SU-DHL-6 (cell line): Measurements from ENCODE around the gene CLDN14.

ENCODE experiments used
- H2AFZ ChIP-seq: fragments of 200-600 bp; sonication (generic); 2 replicates; pipeline ENCODE4 v1.6.1; 2014; ENCODE audit warnings: low read depth, mild to moderate bottlenecking, moderate library complexity, mixed read lengths, antibody characterized with exemption, low read length; ENCODE audit not compliant: severe bottlenecking
- H3F3A ChIP-seq: fragments of 200-600 bp; shearing (Covaris generic); 2 replicates; pipeline ENCODE4 v1.6.0; 2016; ENCODE audit warnings: antibody characterized with exemption, mild to moderate bottlenecking; ENCODE audit not compliant: insufficient read depth
- H3K27ac ChIP-seq: fragments of 200-600 bp; sonication (generic); 2 replicates; pipeline ENCODE4 v1.5.1; 2016; ENCODE audit warnings: low read depth, mild to moderate bottlenecking, low read length, moderate library complexity, mixed read lengths
- H3K27me3 ChIP-seq: fragments of 200-600 bp; sonication (generic), shearing (Covaris generic); 2 replicates; pipeline ENCODE4 v1.6.0; 2014; ENCODE audit warnings: mild to moderate bottlenecking, low read length
- H3K36me3 ChIP-seq: fragments of 200-600 bp; sonication (generic); 2 replicates; pipeline ENCODE4 v1.6.1; 2014; ENCODE audit warnings: mild to moderate bottlenecking, low read length, mixed read lengths
- H3K4me2 ChIP-seq: fragments of 300-600, 200-600 bp; shearing (Covaris generic), sonication (generic); 2 replicates; pipeline ENCODE4 v1.6.0; 2014; ENCODE audit warnings: low read length, low read depth, mild to moderate bottlenecking; ENCODE audit not compliant: poor library complexity, severe bottlenecking
- H3K4me3 ChIP-seq: fragments of 200-600 bp; sonication (generic); 2 replicates; pipeline ENCODE4 v1.5.1; 2014; ENCODE audit warnings: antibody characterized with exemption, low read length, mild to moderate bottlenecking, mixed read lengths; ENCODE audit not compliant: insufficient read depth, poor library complexity, severe bottlenecking
- H3K79me2 ChIP-seq: fragments of 200-600 bp; sonication (generic); 2 replicates; pipeline ENCODE4 v1.6.1; 2014; ENCODE audit warnings: mild to moderate bottlenecking, low read length, moderate library complexity; ENCODE audit not compliant: insufficient read depth
- H3K9ac ChIP-seq: fragments of 200-600 bp; sonication (generic); 2 replicates; pipeline ENCODE4 v1.7.0; 2014; ENCODE audit warnings: mild to moderate bottlenecking, low read length
- H3K9me2 ChIP-seq: fragments of 200-600 bp; sonication (generic); replicated peaks from 2 replicates; pipeline ENCODE4 v1.6.1; 2014; ENCODE audit warnings: low read length; ENCODE audit not compliant: insufficient read depth
- H3K9me3 ChIP-seq: fragments of 200-600 bp; sonication (generic); 2 replicates; pipeline ENCODE4 v1.6.1; 2014; ENCODE audit warnings: low read length, mixed read lengths; ENCODE audit not compliant: insufficient read depth
- H4K20me1 ChIP-seq: fragments of 200-600 bp; sonication (generic); 2 replicates; pipeline ENCODE4 v1.6.1; 2014; ENCODE audit warnings: low read depth, mild to moderate bottlenecking, antibody characterized with exemption, low read length, moderate library complexity, mixed read lengths
- EZH2phosphoT487 ChIP-seq: fragments of 200-600 bp; sonication (generic), shearing (Covaris generic); conservative IDR thresholded peaks from 2 replicates; pipeline ENCODE4 v1.6.1; 2018; ENCODE audit warnings: mild to moderate bottlenecking, antibody characterized with exemption, low read length, moderate library complexity, mixed read lengths
- TF ChIP-seq, protein P1 (sequence below): fragments of 200-600 bp; sonication (generic); IDR thresholded peaks from one replicate; pipeline ENCODE4 v1.5.1; 2017; ENCODE audit warnings: antibody characterized with exemption, mild to moderate bottlenecking, low read length, moderate library complexity; ENCODE audit not compliant: insufficient read depth, poor library complexity, severe bottlenecking

The CLDN14 gene

DNA sequence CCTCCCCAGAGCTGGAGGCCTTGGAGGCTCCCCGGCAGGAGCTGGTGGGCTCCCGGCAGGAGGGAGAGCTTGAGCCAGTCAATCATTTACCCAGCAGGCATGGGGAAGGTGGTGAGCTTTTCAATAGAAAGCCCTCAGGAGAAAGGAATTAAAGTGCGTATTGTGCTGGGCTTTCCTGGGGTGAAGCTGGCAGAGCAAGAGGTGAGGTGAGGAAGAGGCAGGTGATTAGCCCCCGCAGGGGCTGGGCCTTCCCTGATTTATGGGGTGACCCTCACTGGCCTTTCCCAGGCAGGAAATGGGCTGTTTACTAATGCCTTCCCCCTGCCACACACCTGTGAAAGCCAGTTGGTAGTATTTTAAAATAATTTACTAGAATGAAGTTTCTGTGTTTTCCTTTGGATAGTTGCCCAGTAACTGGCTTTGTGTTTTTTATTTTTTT is 25.8 kb downstream of the CLDN14 start:
- H4K20me1 ChIP-seq = no peaks in the 10 kb centered on the region
- H3K4me2 ChIP-seq = no peak overlapping the region
- H3K36me3 ChIP-seq = no peaks in the 10 kb centered on the region
- H3K9me2 ChIP-seq = no peaks in the 10 kb centered on the region
- H3K9ac ChIP-seq = no peak overlapping the region
- H3K9me3 ChIP-seq = no peaks in the 10 kb centered on the region
- no peak overlapping the region for H3K27ac ChIP-seq
- no peaks in the 10 kb centered on the region for H3K79me2 ChIP-seq
- no peaks in the 10 kb centered on the region for H3F3A ChIP-seq
- no peak overlapping the region for H2AFZ ChIP-seq
- no peaks in the 10 kb centered on the region for H3K27me3 ChIP-seq
- H3K4me3 ChIP-seq = no peak overlapping the region
- TF ChIP-seq, protein P1, sequence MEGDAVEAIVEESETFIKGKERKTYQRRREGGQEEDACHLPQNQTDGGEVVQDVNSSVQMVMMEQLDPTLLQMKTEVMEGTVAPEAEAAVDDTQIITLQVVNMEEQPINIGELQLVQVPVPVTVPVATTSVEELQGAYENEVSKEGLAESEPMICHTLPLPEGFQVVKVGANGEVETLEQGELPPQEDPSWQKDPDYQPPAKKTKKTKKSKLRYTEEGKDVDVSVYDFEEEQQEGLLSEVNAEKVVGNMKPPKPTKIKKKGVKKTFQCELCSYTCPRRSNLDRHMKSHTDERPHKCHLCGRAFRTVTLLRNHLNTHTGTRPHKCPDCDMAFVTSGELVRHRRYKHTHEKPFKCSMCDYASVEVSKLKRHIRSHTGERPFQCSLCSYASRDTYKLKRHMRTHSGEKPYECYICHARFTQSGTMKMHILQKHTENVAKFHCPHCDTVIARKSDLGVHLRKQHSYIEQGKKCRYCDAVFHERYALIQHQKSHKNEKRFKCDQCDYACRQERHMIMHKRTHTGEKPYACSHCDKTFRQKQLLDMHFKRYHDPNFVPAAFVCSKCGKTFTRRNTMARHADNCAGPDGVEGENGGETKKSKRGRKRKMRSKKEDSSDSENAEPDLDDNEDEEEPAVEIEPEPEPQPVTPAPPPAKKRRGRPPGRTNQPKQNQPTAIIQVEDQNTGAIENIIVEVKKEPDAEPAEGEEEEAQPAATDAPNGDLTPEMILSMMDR = no peak
- no peak for TF ChIP-seq EZH2phosphoT487

DNA sequence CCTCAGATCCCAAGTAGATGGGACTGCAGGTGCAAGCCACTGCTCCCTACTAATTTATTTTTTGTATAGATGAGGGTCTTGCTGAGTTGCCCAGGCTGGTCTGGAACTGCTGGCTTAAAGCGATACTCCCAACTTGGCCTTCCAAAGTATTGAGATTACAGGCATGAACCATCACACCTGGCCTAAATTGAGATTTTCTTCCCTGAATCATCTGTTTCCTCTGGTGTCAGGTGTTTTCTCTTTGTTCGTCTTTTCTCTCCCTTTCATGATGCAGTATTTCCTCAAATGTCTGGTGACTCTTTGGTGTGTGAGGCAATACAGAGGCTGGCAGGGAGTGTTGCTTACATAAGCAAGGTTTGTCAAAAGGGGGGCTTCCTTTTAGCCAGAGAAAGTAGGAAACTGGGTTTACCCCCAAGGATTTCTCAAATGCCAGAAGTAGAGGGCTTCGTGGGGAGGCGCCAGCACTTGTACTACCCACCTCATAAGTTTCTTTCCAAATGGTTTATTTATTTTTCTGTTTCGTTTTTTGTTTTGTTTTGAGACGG is 27.6 kb downstream of the CLDN14 start:
- H3K9me3 ChIP-seq = no peaks in the 10 kb centered on the region
- H3K9ac ChIP-seq = no peak overlapping the region
- H3K4me2 ChIP-seq = no peak overlapping the region
- no peaks in the 10 kb centered on the region for H3K36me3 ChIP-seq
- H3K27ac ChIP-seq = no peak overlapping the region
- H3K4me3 ChIP-seq = no peak overlapping the region
- H4K20me1 ChIP-seq = no peaks in the 10 kb centered on the region
- no peaks in the 10 kb centered on the region for H3K9me2 ChIP-seq
- H3K79me2 ChIP-seq = no peaks in the 10 kb centered on the region
- no peaks in the 10 kb centered on the region for H3K27me3 ChIP-seq
- H2AFZ ChIP-seq = no peak overlapping the region
- TF ChIP-seq EZH2phosphoT487 = no peak
- TF ChIP-seq, protein P1 = no peak
- no peaks in the 10 kb centered on the region for H3F3A ChIP-seq

- Histone ChIP-seq H3K9me2 (no peaks in the 10 kb centered on the region), H3K36me3 (no peaks in the 10 kb centered on the region), H2AFZ (no peak overlapping the region), H3K79me2 (no peaks in the 10 kb centered on the region), H4K20me1 (no peaks in the 10 kb centered on the region), H3K4me2 (no peak overlapping the region), H3F3A (no peaks in the 10 kb centered on the region), H3K9me3 (no peaks in the 10 kb centered on the region), H3K27ac (no peak overlapping the region), H3K27me3 (no peaks in the 10 kb centered on the region), H3K4me3 (no peak overlapping the region), H3K9ac (no peak overlapping the region)
- TF ChIP-seq, protein P1 = no peak
- no peak for TF ChIP-seq EZH2phosphoT487
Observed at GRCh38 chr21:36451506-36451905, 28.4 kb downstream of the CLDN14 start.
